ENCODE measurements around the gene SH3YL1. TPM values are rescaled to one million over a fixed set of nuclear protein-coding genes. Genes with fewer than 3 reads are reported as not detected.

The SH3YL1 gene
- total RNA-seq, 3 donors from 2014 or later: 49.5 to 102 (median 92.3) TPM

DNA sequence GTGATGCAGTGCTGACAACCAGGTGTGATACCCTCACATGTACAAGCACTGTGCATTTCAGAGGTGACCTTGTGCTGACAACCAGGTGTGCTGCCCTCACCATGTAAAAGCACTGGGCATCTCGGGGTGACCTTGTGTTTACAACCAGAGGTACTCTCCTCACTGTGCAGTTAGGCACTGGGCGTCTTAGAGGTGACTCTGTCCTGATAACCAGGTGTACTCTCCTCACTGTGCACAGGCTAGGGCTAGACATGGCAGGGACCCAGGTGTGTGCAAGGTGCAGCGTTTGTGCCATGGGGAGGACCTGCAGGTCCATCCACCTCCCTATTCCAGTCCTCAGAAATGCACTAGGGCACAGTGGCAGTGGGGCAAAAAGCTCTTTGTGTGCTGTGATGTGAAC lies 32.5 kb upstream of the SH3YL1 start:
- TF ChIP-seq, protein P1, sequence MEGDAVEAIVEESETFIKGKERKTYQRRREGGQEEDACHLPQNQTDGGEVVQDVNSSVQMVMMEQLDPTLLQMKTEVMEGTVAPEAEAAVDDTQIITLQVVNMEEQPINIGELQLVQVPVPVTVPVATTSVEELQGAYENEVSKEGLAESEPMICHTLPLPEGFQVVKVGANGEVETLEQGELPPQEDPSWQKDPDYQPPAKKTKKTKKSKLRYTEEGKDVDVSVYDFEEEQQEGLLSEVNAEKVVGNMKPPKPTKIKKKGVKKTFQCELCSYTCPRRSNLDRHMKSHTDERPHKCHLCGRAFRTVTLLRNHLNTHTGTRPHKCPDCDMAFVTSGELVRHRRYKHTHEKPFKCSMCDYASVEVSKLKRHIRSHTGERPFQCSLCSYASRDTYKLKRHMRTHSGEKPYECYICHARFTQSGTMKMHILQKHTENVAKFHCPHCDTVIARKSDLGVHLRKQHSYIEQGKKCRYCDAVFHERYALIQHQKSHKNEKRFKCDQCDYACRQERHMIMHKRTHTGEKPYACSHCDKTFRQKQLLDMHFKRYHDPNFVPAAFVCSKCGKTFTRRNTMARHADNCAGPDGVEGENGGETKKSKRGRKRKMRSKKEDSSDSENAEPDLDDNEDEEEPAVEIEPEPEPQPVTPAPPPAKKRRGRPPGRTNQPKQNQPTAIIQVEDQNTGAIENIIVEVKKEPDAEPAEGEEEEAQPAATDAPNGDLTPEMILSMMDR (IDR thresholded peaks at IDR 0.05): no peak
- intact Hi-C loops (cut with DNase I, micrococcal nuclease): no loop called here
- DNase-seq: no peak
- no peaks in the 10 kb centered on the region for H3K36me3 ChIP-seq (ENCODE audit: low read depth)
- no peaks in the 10 kb centered on the region for H3K4me1 ChIP-seq (ENCODE audit: low read depth)
- no peaks in the 10 kb centered on the region for H3K9me3 ChIP-seq
- H3K4me3 ChIP-seq: no peak overlapping the region
- no peak for ATAC-seq

DNA sequence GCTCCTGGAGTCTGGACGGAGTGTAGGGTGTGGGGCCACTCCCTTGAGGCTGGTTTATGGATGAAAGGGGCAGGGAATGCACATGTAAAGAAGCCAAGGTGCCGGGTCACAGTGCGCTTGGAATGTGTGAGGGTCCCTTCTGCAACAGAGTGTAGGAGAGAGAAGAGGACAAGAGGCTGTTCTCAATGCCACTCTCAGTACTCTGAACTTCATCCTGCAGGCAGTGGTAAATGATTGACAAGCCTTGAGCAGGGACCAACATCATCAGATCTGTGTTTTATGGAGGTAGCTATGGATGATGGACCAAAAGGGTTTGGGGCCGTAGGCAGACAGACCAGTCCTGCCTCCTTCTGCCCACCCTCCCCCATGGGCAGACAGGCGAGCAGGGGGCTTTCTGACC lies 31.3 kb upstream of the SH3YL1 start:
- DNase-seq (no peak), ATAC-seq (no peak)
- Histone ChIP-seq H3K36me3 (ENCODE audit: low read depth) (no peaks in the 10 kb centered on the region), H3K9me3 (no peaks in the 10 kb centered on the region), H3K4me1 (ENCODE audit: low read depth) (peaks cover under 1% of the 10 kb centered on the region), H3K4me3 (no peak overlapping the region)
- intact Hi-C loops (cut with DNase I, micrococcal nuclease): no loop called here
- TF ChIP-seq, protein P1 (IDR thresholded peaks at IDR 0.05): no peak

DNA sequence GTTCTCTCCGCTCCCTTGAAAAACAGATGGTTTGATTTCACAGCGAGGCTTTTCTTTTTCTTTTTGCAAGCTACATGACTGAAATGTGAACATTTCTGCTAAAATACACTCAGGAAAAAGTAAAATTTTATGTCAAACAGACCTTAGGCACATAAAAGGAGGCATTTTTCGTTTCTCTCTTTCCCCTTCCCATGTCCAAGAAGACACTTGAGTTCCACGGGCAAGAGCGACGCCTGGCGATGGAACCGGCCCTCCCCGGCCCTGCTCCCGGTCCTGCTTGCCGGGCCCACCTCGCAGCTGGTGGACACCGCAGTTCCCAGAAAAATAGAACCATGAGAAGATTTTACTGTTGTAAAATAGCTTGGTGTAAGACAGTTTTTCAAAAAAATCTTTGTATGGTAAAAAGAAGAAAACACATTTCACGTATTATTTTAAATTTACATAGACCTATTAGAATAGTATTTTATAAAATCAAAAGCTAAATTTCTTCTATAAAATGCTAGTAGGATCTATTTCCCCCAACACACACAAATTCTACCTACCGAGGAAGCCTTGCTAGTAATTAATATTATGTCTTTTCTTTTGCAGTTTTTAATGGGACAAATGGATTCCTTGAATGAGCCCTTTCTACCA lies 26.4 kb upstream of the SH3YL1 start:
- intact Hi-C loops (cut with DNase I, micrococcal nuclease): loop anchor here in 1 of 2 donors (5.0 kb wide), 1 partner anchor 118 kb away; no protein-coding TSS in a partner anchor
- H3K9me3 ChIP-seq: no peaks in the 10 kb centered on the region
- TF ChIP-seq, protein P1 (IDR thresholded peaks at IDR 0.05): peak; percentile 46
- ATAC-seq: peak; percentile 76
- H3K4me3 ChIP-seq: no peak overlapping the region
- peak in 2 of 3 donors; percentile 83 to 84 for DNase-seq
- H3K36me3 ChIP-seq (ENCODE audit: low read depth): no peaks in the 10 kb centered on the region
- peaks cover 20% of the 10 kb centered on the region for H3K4me1 ChIP-seq (ENCODE audit: low read depth)

DNA sequence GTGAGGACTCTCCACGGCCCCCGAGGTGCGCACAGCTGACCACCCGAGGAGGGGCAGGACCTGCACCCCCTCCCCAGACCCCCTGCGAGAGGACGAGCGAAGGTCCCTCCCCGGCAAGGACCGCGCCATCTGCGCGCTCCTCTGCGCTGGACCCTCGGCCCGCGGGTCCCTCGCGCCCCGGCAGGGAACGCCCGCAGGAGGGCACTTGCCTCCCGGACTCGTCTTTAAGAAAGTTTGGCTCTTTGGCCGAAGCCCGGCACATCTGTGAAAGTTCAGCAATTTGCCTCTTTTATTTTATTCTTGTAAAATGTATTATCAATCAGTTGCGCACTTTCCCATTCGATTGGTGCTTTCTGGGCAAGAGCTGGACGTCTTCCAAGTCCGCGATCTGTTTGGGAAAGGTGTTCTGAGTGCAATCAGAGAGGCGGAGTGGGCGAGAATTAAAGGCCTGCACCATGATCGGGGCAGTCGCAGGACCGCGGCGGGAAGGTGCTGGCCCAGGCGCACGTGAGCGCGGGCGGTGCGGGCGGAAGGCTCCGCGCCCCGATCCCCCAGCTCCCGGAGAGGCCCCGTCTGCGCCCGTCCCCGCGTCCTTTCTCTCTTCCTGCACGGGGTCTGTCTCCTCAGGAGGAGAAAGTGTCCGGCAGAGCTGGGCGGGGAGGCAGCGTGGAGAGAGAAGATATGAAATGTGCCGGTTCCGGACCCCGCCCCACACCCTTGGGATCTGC lies 25.7 kb upstream of the SH3YL1 start:
- ATAC-seq (peak; percentile 33), DNase-seq (peak in 2 of 3 donors; percentile 39 to 42)
- Histone ChIP-seq H3K36me3 (ENCODE audit: low read depth) (no peaks in the 10 kb centered on the region), H3K9me3 (no peaks in the 10 kb centered on the region), H3K4me1 (ENCODE audit: low read depth) (peaks cover 20% of the 10 kb centered on the region), H3K4me3 (no peak overlapping the region)
- TF ChIP-seq, protein P1 (IDR thresholded peaks at IDR 0.05): no peak
- intact Hi-C loops (cut with DNase I, micrococcal nuclease): loop anchor here in 1 of 2 donors (5.0 kb wide), 1 partner anchor 117 kb away; no protein-coding TSS in a partner anchor

DNA sequence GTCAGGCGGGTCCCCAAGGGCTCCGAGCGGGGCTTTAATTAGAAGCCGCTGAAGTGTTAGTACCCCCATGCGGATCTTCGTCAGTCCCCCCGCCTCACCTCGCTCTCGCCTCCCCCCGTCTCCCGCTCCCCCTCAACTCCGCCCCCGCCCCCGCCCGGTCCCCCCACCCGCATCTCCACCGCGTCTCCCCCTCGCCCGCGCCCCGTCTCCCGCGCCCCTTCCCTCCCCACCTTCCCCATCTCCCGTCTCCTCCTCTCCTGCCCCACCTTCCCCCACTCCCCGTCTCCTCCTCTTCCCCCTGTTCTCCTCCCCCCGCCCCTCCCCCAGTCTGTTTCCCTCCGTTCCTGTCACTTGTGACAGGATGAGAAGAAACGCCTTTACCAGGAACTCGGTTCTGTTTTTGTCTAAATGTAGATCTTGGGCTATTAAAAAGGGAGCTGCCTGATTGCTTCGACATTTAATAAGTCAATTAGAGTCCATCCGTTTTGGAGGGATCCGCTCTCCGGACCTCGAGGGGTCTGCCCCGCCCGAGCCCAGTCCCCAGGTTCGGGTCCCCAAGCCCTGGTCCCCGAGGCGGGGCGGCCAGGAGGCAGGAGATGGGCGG lies 25.0 kb upstream of the SH3YL1 start:
- ATAC-seq (no peak), DNase-seq (peak in 2 of 3 donors; percentile 24 to 35)
- Histone ChIP-seq H3K9me3 (no peaks in the 10 kb centered on the region), H3K4me3 (no peak overlapping the region), H3K36me3 (ENCODE audit: low read depth) (no peaks in the 10 kb centered on the region), H3K4me1 (ENCODE audit: low read depth) (peaks cover 20% of the 10 kb centered on the region)
- intact Hi-C loops (cut with DNase I, micrococcal nuclease): no loop called here
- TF ChIP-seq, protein P1 (IDR thresholded peaks at IDR 0.05): no peak
